ENCODE measurements around the gene SH3BP5.

Gene SH3BP5

DNA sequence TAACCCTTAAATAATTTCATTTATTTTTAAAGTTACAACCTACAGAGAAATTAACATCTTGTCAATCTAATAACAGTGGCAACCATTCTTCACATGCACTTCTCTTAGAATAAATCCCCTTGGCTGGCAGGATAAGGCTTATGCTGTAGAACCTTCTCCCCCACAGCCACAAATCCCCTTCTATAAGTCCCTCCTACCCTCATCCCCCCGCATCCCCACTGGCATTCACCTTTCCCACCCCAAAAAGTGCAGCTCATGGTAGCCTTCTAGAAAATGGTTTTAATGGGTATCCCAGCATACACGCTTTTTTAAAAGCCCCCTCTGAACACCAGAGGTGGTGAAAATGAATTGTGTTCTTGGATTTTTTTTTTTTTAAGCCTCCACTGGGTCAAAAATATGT lies 77.2 kb downstream of the SH3BP5 start:
- H3K4me3 ChIP-seq (ENCODE audit: low read depth, low read length) = no peak overlapping the region
- no peak overlapping the region for H2AFZ ChIP-seq (ENCODE audit: low read length, unreplicated experiment)
- H3K4me1 ChIP-seq (ENCODE audit: control insufficient read depth, insufficient read depth, low read length, unreplicated experiment) = no peaks in the 10 kb centered on the region
- no peaks in the 10 kb centered on the region for H3K27me3 ChIP-seq (ENCODE audit: insufficient read depth, low read length)
- no peak overlapping the region for H3K27ac ChIP-seq (ENCODE audit: low read depth, low read length)
- peaks cover 42% of the 10 kb centered on the region for H3K36me3 ChIP-seq (ENCODE audit: insufficient read depth, low read length)
- H3K79me2 ChIP-seq (ENCODE audit: control insufficient read depth, insufficient read depth, low read length, unreplicated experiment) = no peaks in the 10 kb centered on the region

DNA sequence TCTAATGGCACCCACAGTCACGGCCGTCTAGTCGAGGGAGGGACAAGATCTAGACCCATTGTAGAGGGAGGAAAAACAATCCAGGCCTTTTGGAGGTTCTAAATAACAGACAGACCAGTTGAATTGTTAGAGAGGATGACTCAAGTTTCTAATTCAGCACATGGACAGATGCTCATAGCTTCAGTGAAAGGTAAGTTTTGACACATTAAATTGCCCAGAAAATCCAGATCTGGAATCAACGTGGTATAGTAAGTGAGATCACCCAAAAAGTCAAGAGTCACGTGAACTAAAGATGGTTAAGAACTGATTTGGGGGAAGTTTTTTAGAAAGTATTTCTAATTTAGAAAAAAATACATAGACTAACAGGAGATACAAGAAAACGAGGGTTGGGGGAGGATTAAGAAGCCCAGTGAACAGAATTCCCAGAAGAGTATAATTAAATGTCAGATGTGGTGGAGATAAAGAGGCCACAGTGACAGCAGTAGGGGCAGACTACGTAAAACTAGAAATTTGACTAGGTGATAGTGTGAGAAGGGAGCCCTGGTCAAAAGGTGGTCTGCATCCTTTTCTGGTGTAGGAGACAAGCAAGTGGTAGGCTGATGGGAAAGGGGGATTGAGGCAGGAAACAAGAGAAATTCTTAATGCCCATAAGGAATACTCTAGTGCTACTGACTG lies 79.2 kb downstream of the SH3BP5 start:
- Histone ChIP-seq H3K4me1 (ENCODE audit: control insufficient read depth, insufficient read depth, low read length, unreplicated experiment) (no peaks in the 10 kb centered on the region), H3K27ac (ENCODE audit: low read depth, low read length) (no peak overlapping the region), H3K36me3 (ENCODE audit: insufficient read depth, low read length) (peaks cover 33% of the 10 kb centered on the region), H3K27me3 (ENCODE audit: insufficient read depth, low read length) (no peaks in the 10 kb centered on the region), H3K79me2 (ENCODE audit: control insufficient read depth, insufficient read depth, low read length, unreplicated experiment) (no peaks in the 10 kb centered on the region), H3K4me3 (ENCODE audit: low read depth, low read length) (no peak overlapping the region), H2AFZ (ENCODE audit: low read length, unreplicated experiment) (no peak overlapping the region)

DNA sequence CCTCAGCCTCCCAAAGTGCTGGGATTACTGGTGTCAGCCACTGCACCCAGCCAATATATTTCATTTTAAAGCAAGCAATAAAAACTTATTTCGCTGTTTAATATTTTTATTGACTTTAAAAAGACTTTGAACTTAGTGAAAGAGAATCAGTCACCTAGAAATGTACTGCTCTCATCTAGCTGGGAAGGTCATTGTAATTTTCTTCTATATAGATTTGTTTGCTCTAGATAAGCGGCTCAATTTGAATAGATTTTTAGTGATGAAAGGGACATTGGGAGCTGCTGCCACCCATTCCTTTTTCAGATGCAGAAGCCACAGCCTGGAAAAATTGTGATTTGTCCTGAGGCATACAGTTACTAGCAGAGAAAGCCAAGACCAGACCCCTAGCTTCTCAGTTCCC lies 86.2 kb downstream of the SH3BP5 start:
- no peaks in the 10 kb centered on the region for H3K79me2 ChIP-seq (ENCODE audit: control insufficient read depth, insufficient read depth, low read length, unreplicated experiment)
- H3K4me1 ChIP-seq (ENCODE audit: control insufficient read depth, insufficient read depth, low read length, unreplicated experiment) = no peaks in the 10 kb centered on the region
- H3K36me3 ChIP-seq (ENCODE audit: insufficient read depth, low read length) = peaks cover 26% of the 10 kb centered on the region
- H3K4me3 ChIP-seq (ENCODE audit: low read depth, low read length) = no peak overlapping the region
- H3K27ac ChIP-seq (ENCODE audit: low read depth, low read length) = no peak overlapping the region
- no peaks in the 10 kb centered on the region for H3K27me3 ChIP-seq (ENCODE audit: insufficient read depth, low read length)
- H2AFZ ChIP-seq (ENCODE audit: low read length, unreplicated experiment) = no peak overlapping the region

DNA sequence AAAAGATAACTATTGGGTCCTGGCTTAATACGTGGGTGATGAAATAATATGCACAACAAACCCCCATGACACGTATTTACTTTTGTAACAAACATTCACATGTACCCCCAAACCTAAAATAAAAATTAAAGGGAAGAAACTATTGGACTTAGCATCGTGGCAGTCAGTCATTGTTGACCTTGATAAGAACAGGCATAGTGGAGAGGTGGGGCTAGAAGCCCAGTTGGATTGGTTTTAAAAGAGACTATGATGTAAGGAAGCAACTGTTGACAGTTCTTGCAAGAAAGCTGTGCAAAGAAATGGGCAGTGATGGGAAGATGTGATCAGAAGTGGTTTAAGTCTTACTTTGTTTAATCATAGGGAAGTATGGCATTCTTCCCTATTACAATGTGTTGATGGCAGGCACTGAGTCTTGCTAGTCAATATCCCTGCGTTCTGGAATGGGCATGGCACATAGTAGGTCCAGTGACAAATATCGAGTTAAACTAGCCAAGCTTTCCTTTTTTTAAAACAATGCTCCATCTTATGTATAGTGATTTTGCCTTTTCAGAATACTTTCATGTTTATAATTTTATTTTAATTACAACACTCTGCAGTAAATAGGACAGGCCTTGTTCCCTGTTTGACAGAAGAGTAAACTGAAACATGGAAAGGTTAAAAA lies 88.4 kb downstream of the SH3BP5 start:
- no peak overlapping the region for H3K27ac ChIP-seq (ENCODE audit: low read depth, low read length)
- H3K79me2 ChIP-seq (ENCODE audit: control insufficient read depth, insufficient read depth, low read length, unreplicated experiment) = no peaks in the 10 kb centered on the region
- H3K27me3 ChIP-seq (ENCODE audit: insufficient read depth, low read length) = no peaks in the 10 kb centered on the region
- H2AFZ ChIP-seq (ENCODE audit: low read length, unreplicated experiment) = no peak overlapping the region
- peaks cover 30% of the 10 kb centered on the region for H3K36me3 ChIP-seq (ENCODE audit: insufficient read depth, low read length)
- no peak overlapping the region for H3K4me3 ChIP-seq (ENCODE audit: low read depth, low read length)
- H3K4me1 ChIP-seq (ENCODE audit: control insufficient read depth, insufficient read depth, low read length, unreplicated experiment) = no peaks in the 10 kb centered on the region

DNA sequence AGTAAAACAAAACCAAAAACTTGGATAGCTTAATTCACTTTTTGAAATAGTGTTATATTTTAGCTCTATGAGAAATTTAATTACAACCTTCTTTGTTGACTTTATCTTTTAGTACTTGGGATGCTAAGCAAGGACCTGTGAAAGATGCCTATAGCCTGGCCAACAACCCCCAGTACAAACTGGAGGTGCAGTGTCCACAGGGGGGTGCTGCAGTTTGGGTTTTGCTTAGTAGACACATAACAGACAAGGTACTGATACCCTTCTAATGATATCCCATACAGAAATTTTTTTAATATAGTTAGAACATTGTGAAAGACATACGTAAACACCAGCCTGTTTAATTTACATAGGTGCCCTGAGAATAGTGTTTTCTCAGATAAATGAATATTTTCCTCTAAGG lies 91.0 kb downstream of the SH3BP5 start:
- Histone ChIP-seq H3K27ac (ENCODE audit: low read depth, low read length) (no peak overlapping the region), H2AFZ (ENCODE audit: low read length, unreplicated experiment) (no peak overlapping the region), H3K36me3 (ENCODE audit: insufficient read depth, low read length) (peaks cover 21% of the 10 kb centered on the region; the same call in 1 of the 2 replicates), H3K27me3 (ENCODE audit: insufficient read depth, low read length) (no peaks in the 10 kb centered on the region), H3K4me1 (ENCODE audit: control insufficient read depth, insufficient read depth, low read length, unreplicated experiment) (no peaks in the 10 kb centered on the region), H3K4me3 (ENCODE audit: low read depth, low read length) (no peak overlapping the region), H3K79me2 (ENCODE audit: control insufficient read depth, insufficient read depth, low read length, unreplicated experiment) (no peaks in the 10 kb centered on the region)

DNA sequence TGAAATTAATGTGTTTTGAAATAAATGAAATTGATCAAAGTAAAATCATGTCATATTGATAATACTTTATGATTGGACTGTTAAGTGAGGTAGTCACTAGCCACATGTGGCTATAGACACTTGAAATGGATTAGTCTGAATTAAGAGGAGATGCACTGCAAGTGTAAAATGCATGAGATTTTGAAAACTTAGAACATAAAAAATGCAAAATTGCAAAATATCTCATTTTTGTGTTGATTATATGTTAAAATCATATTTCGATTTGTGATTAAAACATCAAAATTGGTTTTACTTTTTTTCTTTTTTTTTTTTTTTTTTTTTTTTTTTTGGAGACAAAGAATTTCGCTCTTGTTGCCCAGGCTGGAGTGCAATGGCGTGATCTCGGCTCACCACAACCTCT lies 103.1 kb downstream of the SH3BP5 start:
- H3K79me2 ChIP-seq (ENCODE audit: control insufficient read depth, insufficient read depth, low read length, unreplicated experiment) = no peaks in the 10 kb centered on the region
- H3K27ac ChIP-seq (ENCODE audit: low read depth, low read length) = no peak overlapping the region
- no peaks in the 10 kb centered on the region for H3K27me3 ChIP-seq (ENCODE audit: insufficient read depth, low read length)
- H2AFZ ChIP-seq (ENCODE audit: low read length, unreplicated experiment) = no peak overlapping the region
- no peaks in the 10 kb centered on the region for H3K4me1 ChIP-seq (ENCODE audit: control insufficient read depth, insufficient read depth, low read length, unreplicated experiment)
- H3K4me3 ChIP-seq (ENCODE audit: low read depth, low read length) = no peak overlapping the region
- H3K36me3 ChIP-seq (ENCODE audit: insufficient read depth, low read length) = peaks cover 33% of the 10 kb centered on the region

DNA sequence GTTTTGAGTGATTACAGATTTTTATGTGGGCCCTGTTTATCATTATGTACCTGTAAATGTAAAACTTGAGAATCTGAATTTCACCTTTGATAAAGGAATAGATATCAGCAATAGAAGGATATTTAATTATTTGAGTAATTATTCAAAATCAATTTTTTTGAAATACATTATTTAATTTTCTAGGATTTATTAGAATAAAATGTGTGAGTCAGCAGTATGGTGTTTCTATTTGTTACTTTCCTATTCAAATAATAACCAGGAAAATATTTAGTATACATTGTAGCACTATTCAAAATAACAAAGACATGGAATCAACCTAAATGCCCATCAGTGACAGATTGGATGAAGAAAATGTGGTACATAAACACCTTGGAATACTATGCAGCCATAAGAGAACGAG lies 104.2 kb downstream of the SH3BP5 start:
- H3K36me3 ChIP-seq (ENCODE audit: insufficient read depth, low read length) = peaks cover 31% of the 10 kb centered on the region
- H3K27ac ChIP-seq (ENCODE audit: low read depth, low read length) = no peak overlapping the region

DNA sequence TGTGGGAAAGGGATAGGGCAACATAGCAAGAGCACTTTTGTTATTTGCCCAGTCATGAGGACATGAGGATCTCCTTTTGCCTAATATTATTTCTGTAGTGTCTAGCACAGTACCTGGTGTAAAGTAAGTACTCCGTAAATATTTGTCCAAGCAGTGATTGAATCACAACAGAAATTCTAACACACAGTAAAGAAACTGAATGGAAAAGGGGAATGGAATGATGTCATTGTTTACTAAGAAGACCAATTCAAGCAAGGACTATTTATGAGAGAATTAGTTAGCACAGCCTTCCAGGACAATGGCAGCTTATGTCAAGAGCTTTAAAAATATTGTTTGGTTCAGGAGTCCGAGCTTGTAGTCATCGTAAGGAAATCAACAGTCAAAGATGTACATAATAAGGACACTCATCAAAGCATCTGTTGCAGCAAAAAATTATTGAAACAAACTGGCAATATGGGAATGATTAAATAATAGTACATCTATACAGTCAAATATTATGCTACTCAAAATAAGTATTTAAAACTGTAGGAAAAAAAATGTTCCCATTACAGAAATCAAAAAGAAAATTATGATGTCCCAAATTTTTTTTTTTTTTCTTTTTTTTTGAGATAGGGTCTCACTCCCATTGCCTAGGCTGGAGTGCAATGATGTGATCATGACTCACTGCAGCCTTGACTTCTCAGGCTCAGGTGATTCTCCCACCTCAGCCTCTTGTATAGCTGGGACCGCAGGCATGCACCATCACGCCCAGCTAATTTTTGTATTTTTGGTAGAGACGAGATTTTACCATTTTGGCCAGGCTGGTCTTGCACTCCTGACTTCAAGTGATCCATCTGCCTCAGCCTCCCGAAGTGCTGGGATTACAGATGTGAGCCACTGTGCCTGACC lies 108.5 kb downstream of the SH3BP5 start:
- H3K4me1 ChIP-seq (ENCODE audit: control insufficient read depth, insufficient read depth, low read length, unreplicated experiment) = no peaks in the 10 kb centered on the region
- peaks cover 38% of the 10 kb centered on the region for H3K36me3 ChIP-seq (ENCODE audit: insufficient read depth, low read length)
- no peak overlapping the region for H3K27ac ChIP-seq (ENCODE audit: low read depth, low read length)
- H3K27me3 ChIP-seq (ENCODE audit: insufficient read depth, low read length) = no peaks in the 10 kb centered on the region
- no peak overlapping the region for H2AFZ ChIP-seq (ENCODE audit: low read length, unreplicated experiment)
- H3K4me3 ChIP-seq (ENCODE audit: low read depth, low read length) = no peak overlapping the region
- H3K79me2 ChIP-seq (ENCODE audit: control insufficient read depth, insufficient read depth, low read length, unreplicated experiment) = no peaks in the 10 kb centered on the region

More for the DNA sequence above, 104.2 kb downstream of the SH3BP5 start:
- no peak overlapping the region for H2AFZ ChIP-seq (ENCODE audit: low read length, unreplicated experiment)
- no peaks in the 10 kb centered on the region for H3K4me1 ChIP-seq (ENCODE audit: control insufficient read depth, insufficient read depth, low read length, unreplicated experiment)
- H3K79me2 ChIP-seq (ENCODE audit: control insufficient read depth, insufficient read depth, low read length, unreplicated experiment) = no peaks in the 10 kb centered on the region
- H3K4me3 ChIP-seq (ENCODE audit: low read depth, low read length) = no peak overlapping the region
- H3K27me3 ChIP-seq (ENCODE audit: insufficient read depth, low read length) = no peaks in the 10 kb centered on the region

DNA sequence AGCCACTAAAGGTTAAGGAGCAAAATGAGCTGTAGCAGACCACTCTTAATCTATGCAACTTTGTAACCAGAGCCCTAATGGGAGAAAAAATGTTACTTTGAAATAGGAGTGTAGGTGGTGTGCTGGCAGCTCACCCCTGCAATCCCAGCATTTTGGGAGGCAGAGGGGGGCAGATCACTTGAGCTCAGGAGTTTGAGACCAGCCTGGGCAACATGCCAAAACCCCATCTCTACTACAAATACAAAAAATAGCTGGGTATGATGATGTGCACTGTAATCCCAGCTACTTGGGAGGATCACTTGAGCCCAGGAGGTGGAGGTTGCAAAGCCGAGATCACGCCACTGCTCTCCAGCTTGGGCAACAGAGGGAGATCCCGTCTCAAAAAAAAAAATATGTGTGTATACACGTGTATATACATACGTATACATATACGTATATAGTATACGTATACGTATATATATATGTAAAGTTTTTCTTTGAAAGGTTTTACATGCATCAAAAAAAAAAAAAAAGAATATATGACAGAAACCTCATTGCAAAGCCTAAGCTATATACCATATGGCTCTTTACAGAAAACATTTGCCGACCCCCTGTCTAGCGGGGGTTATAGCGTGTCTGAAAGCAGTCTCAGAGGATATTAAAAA lies 110.7 kb downstream of the SH3BP5 start:
- H3K27ac ChIP-seq (ENCODE audit: low read depth, low read length) = no peak overlapping the region
- no peaks in the 10 kb centered on the region for H3K4me1 ChIP-seq (ENCODE audit: control insufficient read depth, insufficient read depth, low read length, unreplicated experiment)
- no peaks in the 10 kb centered on the region for H3K27me3 ChIP-seq (ENCODE audit: insufficient read depth, low read length)
- H2AFZ ChIP-seq (ENCODE audit: low read length, unreplicated experiment) = no peak overlapping the region
- no peak overlapping the region for H3K4me3 ChIP-seq (ENCODE audit: low read depth, low read length)
- no peaks in the 10 kb centered on the region for H3K79me2 ChIP-seq (ENCODE audit: control insufficient read depth, insufficient read depth, low read length, unreplicated experiment)
- H3K36me3 ChIP-seq (ENCODE audit: insufficient read depth, low read length) = peaks cover 43% of the 10 kb centered on the region

DNA sequence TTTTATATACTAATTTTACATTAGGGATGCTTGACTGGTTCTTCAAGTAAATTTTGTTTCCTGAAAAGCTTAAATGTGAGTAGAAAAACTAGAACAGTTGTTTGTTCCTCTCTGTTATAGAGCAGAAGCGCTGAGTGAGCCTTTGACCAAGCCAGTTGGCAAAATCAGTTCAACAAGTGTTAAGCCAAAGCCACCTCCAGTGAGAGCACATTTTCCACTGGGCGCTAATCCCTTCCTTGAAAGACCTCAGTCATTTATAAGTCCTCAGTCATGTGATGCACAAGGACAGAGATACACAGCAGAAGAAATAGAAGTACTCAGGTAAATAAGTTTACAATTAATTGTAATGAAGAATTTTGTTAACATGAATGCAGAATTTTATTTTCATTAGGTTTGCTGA lies 111.7 kb downstream of the SH3BP5 start:
- Histone ChIP-seq H3K79me2 (ENCODE audit: control insufficient read depth, insufficient read depth, low read length, unreplicated experiment) (no peaks in the 10 kb centered on the region), H3K27ac (ENCODE audit: low read depth, low read length) (no peak overlapping the region), H2AFZ (ENCODE audit: low read length, unreplicated experiment) (no peak overlapping the region), H3K36me3 (ENCODE audit: insufficient read depth, low read length) (peaks cover 40% of the 10 kb centered on the region), H3K4me1 (ENCODE audit: control insufficient read depth, insufficient read depth, low read length, unreplicated experiment) (peaks cover 4% of the 10 kb centered on the region), H3K4me3 (ENCODE audit: low read depth, low read length) (no peak overlapping the region), H3K27me3 (ENCODE audit: insufficient read depth, low read length) (no peaks in the 10 kb centered on the region)
